Stomach (tissue), 9 donors: ENCODE data around the gene TRPM3. TPM values are rescaled to one million over a fixed set of nuclear protein-coding genes. Genes with fewer than 3 reads are reported as not detected.

Experiments
- DNase-seq, 2 donors: peaks; one replicate each; pipeline versions ENCODE4 v3.0.0 to v3.0.0-alpha.2; 2013 to 2019
- H3K27ac ChIP-seq, 5 donors: fragments of 200-600 bp in 4 of 5; sonication (generic) in 4 of 5; one replicate each; pipeline ENCODE4 v1.5.1; 2013 to 2019; ENCODE audit warnings: mild to moderate bottlenecking in 1 of 5, moderate library complexity in 1 of 5
- H3K27me3 ChIP-seq, 3 donors: fragments of 200-600 bp; sonication (generic); one replicate each; pipeline ENCODE4 v1.5.1; 2017 to 2019; ENCODE audit warnings: mixed run types in 1 of 3
- H3K36me3 ChIP-seq, 4 donors: fragments of 200-600 bp; sonication (generic); 1 replicate in 3 of 4; 2 replicates in 1 of 4; pipeline ENCODE4 v1.5.1; 2016 to 2019
- H3K4me1 ChIP-seq, 4 donors: fragments of 200-600 bp; sonication (generic); one replicate each; pipeline ENCODE4 v1.5.1; 2016 to 2019
- H3K4me3 ChIP-seq, 4 donors: fragments of 200-600 bp; sonication (generic) in 3 of 4; one replicate each; pipeline ENCODE4 v1.5.1; 2016 to 2019; ENCODE audit warnings: mild to moderate bottlenecking in 1 of 4
- H3K9me3 ChIP-seq, 4 donors: fragments of 200-600 bp; sonication (generic); one replicate each; pipeline ENCODE4 v1.5.1; 2016 to 2019
- EP300 ChIP-seq: sonication (generic); formaldehyde crosslinking; IDR thresholded peaks from one replicate; pipeline ENCODE4 v1.6.1; 2017; ENCODE audit warnings: antibody characterized with exemption
- POLR2A ChIP-seq, 4 donors: fragments of 450-650 bp; IDR thresholded peaks; one replicate each; pipeline ENCODE4 v1.6.1; 2016; ENCODE audit warnings: antibody characterized with exemption in 4 of 4, control low read depth in 2 of 4, mild to moderate bottlenecking in 1 of 4, moderate library complexity in 1 of 4
- POLR2AphosphoS5 ChIP-seq, 3 donors: sonication (generic); formaldehyde crosslinking; IDR thresholded peaks; one replicate each; pipeline ENCODE4 v1.6.1; 2016; ENCODE audit warnings: antibody characterized with exemption in 3 of 3
- WGBS, 5 donors: extraction: QIAGEN DNeasy Blood & Tissue Kit in 3 of 5; methylation state at CpG; one replicate each; pipeline versions ENCODE4 v1.1.5 to v1.1.7; 2013 to 2018; 5-methylcytosine and 5-hydroxymethylcytosine counted together
- intact Hi-C: fragments of 100-400 bp; cut with DNase I; formaldehyde crosslinking; loops from one replicate; pipeline ENCODE4 v1.15.1; 2023; ENCODE audit warnings: low total_unique reads
- polyA plus RNA-seq, 3 donors: library from polyadenylated mRNA; stranded (reverse); fragments of 200-250 nt; gene quantifications; one replicate each; pipeline ENCODE4 v1.2.3, GENCODE V29; 2013
- total RNA-seq, 5 donors: library from RNA; depleted of rRNA; stranded (reverse); fragments of >200 nt; gene quantifications; one replicate each; pipeline versions ENCODE4 v1.1.0 to v1.2.3, GENCODE V29; 2014 to 2016
- TF ChIP-seq, protein P1 (sequence below), 7 experiments: fragments of 450-650 bp in 4 of 7; fragments of 200-600 bp in 3 of 7; sonication (generic) in 3 of 7; IDR thresholded peaks; one replicate each; pipeline ENCODE4 v1.5.1; 2016 to 2019; ENCODE audit warnings: antibody characterized with exemption in 7 of 7, control low read depth in 2 of 7, mild to moderate bottlenecking in 1 of 7
- donor health status: healthy with polysubstance abuse.
- donor health status: Bipolar disorder and iron deficiency.
- donor health status: healthy.

The TRPM3 gene
- total and polyA plus RNA-seq, 8 donors, result 0.03 to 6.2 (median 1.5) TPM

DNA sequence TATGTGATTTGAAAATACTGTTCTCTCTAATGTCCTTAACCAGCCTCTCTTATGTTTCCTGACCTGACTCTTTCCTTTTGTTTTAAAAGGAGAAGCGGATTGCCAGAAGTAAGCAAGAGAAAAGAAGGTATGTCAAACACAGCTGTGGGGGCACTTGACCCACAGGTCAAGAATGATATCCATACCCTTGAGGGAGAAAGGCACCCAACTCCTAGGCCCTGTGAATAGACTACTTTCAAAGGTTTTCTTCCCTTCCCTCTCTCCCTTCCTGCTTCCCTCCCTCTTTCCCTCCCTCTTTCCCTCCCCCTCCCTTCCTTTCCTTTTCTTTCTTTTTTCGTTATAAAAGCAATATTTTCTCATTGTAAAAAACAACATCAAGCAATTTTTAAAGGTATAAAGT lies 306.8 kb downstream of the TRPM3 start:
- TF ChIP-seq POLR2A (IDR thresholded peaks at IDR 0.05) (no peak), EP300 (no peak), POLR2AphosphoS5 (IDR thresholded peaks at IDR 0.05) (no peak)
- TF ChIP-seq, protein P1, sequence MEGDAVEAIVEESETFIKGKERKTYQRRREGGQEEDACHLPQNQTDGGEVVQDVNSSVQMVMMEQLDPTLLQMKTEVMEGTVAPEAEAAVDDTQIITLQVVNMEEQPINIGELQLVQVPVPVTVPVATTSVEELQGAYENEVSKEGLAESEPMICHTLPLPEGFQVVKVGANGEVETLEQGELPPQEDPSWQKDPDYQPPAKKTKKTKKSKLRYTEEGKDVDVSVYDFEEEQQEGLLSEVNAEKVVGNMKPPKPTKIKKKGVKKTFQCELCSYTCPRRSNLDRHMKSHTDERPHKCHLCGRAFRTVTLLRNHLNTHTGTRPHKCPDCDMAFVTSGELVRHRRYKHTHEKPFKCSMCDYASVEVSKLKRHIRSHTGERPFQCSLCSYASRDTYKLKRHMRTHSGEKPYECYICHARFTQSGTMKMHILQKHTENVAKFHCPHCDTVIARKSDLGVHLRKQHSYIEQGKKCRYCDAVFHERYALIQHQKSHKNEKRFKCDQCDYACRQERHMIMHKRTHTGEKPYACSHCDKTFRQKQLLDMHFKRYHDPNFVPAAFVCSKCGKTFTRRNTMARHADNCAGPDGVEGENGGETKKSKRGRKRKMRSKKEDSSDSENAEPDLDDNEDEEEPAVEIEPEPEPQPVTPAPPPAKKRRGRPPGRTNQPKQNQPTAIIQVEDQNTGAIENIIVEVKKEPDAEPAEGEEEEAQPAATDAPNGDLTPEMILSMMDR (IDR thresholded peaks at IDR 0.05), result no peak
- H3K36me3 ChIP-seq, result no peaks in the 10 kb centered on the region
- H3K27me3 ChIP-seq, result no peaks in the 10 kb centered on the region
- no peaks in the 10 kb centered on the region for H3K4me1 ChIP-seq
- WGBS, 5 donors, result 38 to 67% (median 66%) methylated on average over 2 of the region's 2 CpGs
- intact Hi-C loops, result no loop called here
- no peak for DNase-seq
- no peaks in the 10 kb centered on the region for H3K9me3 ChIP-seq
- H3K4me3 ChIP-seq, result no peak overlapping the region
- no peak overlapping the region for H3K27ac ChIP-seq

DNA sequence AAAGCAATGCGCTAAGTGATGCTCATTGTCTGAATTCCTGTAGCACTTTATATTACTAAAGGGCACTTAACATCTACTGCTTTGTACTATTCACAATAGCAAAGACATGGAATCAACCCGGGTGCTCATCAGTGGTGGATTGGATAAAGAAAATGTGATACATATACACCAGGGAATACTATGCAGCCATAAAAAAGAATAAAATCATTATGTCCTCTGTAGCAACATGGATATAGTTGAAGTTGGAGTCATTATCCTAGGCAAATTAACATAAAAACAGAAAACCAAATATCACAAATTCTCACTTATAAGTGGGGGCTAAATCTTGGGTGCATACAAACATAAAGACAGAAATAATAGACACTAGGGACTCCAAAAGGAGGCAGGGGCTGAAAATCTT lies 308.3 kb downstream of the TRPM3 start:
- Histone ChIP-seq H3K36me3 (no peaks in the 10 kb centered on the region), H3K27ac (no peak overlapping the region), H3K4me3 (no peak overlapping the region), H3K4me1 (no peaks in the 10 kb centered on the region), H3K27me3 (no peaks in the 10 kb centered on the region), H3K9me3 (no peaks in the 10 kb centered on the region)
- intact Hi-C loops, result no loop called here
- TF ChIP-seq EP300, result no peak
- TF ChIP-seq, protein P1 (IDR thresholded peaks at IDR 0.05), result no peak
- TF ChIP-seq POLR2A (IDR thresholded peaks at IDR 0.05), result no peak
- no peak for TF ChIP-seq POLR2AphosphoS5 (IDR thresholded peaks at IDR 0.05)
- WGBS, 5 donors, result 94 to 98% (median 98%) methylated on average over 2 of the region's 2 CpGs
- DNase-seq, result no peak

DNA sequence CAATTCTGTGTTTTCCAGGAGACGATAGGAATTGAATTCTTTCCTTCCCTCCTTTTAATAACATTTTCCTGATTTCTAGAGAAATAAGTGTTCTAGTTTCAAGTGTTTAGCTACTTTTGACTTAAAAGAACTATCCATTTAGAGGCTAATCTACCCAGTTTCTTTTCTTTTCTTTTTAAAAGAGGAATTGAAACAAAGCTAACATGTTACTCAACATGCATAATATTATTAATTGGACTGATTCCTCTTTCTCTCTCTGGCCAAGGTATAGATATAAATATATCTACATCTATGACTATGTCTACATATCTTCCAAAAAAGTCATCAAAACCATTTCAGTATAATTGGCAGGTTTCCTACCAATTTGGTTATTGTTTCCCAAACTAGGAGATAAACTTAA lies 309.8 kb downstream of the TRPM3 start:
- WGBS, 5 donors, result 0 to 93% (median 90%) methylated on average over 1 of the region's 1 CpG
- Histone ChIP-seq H3K27ac (no peak overlapping the region), H3K4me1 (no peaks in the 10 kb centered on the region), H3K9me3 (no peaks in the 10 kb centered on the region), H3K36me3 (no peaks in the 10 kb centered on the region), H3K4me3 (no peak overlapping the region), H3K27me3 (no peaks in the 10 kb centered on the region)
- TF ChIP-seq, protein P1 (IDR thresholded peaks at IDR 0.05), result no peak
- TF ChIP-seq EP300 (no peak), POLR2AphosphoS5 (IDR thresholded peaks at IDR 0.05) (no peak), POLR2A (IDR thresholded peaks at IDR 0.05) (no peak)
- intact Hi-C loops, result no loop called here
- no peak for DNase-seq

DNA sequence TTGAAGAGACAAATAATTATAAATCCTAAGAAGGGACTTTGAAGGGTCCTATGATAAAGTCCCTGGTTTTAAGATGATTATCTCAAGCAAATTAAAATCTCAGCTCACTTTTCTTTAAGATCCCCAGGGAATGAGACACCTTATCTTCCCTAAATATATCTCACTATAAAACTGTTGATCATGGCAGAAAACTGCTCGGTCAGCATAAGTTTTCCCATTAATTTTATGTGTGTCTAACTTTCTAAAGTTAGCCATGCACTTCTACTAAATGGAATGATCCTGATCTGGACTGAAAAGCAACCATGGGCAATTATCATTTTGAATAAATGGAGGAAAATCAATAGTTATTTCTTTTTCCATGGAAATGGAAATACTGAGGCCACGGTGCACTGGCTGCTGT lies 314.5 kb downstream of the TRPM3 start:
- 70 to 91% (median 87%) methylated on average over 2 of the region's 2 CpGs for WGBS, 5 donors
- no peaks in the 10 kb centered on the region for H3K27me3 ChIP-seq

More for the DNA sequence above, 314.5 kb downstream of the TRPM3 start:
- H3K4me1 ChIP-seq, result no peaks in the 10 kb centered on the region
- H3K4me3 ChIP-seq, result no peak overlapping the region
- no peaks in the 10 kb centered on the region for H3K9me3 ChIP-seq
- DNase-seq, result no peak
- TF ChIP-seq POLR2AphosphoS5 (IDR thresholded peaks at IDR 0.05) (no peak), EP300 (no peak), POLR2A (IDR thresholded peaks at IDR 0.05) (no peak)
- TF ChIP-seq, protein P1 (IDR thresholded peaks at IDR 0.05), result no peak
- no peak overlapping the region for H3K27ac ChIP-seq
- H3K36me3 ChIP-seq, result no peaks in the 10 kb centered on the region
- intact Hi-C loops, result no loop called here
